Measurements from ENCODE around the gene CENPX.
A peak's percentile ranks its signal among the peaks of the same experiment; 100 is the strongest.
"Not testable (repeated sequence)": the region's sequence is repeated elsewhere in the genome, so short reads cannot be mapped to it uniquely, and the experiment has no call there.

CENPX gene

DNA sequence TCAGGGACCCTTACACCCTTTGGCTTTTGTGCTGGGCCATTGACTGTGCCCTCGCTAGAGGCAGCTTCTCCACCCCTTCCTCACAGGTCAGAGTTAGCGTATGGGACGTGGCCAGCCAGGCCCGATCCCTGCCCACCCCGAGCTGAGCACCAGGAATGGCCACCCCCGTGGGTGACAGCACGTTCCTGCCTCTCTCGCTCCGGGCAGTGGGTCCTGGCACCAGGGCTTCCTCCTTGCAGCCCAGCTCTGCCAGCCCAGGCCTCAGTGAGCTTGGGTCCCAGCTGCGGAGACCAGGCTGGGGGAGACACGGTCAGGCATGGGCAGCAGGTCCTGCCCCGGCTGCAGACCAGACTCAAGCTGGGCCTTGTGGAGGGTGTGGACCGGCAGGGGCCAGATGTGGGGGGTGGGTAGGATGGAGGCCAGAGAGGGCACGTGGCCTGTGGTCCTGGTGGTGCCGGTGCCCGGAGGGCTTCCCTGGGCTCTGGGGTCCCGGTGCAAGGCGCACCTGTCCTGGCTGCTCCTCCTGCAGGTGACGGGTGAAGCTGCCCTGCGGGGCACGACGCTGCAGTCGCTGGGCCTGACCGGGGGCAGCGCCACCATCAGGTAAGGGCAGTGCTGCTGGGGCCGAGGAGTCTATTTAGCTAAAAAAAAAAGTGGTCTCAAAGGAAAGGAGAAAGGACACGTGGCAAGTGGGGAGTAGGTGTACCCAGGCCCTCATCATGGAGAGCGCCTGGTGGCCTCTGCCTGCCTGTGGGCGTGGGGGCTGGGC, 27.0 kb downstream of the CENPX start:
- no peak for DNase-seq

DNA sequence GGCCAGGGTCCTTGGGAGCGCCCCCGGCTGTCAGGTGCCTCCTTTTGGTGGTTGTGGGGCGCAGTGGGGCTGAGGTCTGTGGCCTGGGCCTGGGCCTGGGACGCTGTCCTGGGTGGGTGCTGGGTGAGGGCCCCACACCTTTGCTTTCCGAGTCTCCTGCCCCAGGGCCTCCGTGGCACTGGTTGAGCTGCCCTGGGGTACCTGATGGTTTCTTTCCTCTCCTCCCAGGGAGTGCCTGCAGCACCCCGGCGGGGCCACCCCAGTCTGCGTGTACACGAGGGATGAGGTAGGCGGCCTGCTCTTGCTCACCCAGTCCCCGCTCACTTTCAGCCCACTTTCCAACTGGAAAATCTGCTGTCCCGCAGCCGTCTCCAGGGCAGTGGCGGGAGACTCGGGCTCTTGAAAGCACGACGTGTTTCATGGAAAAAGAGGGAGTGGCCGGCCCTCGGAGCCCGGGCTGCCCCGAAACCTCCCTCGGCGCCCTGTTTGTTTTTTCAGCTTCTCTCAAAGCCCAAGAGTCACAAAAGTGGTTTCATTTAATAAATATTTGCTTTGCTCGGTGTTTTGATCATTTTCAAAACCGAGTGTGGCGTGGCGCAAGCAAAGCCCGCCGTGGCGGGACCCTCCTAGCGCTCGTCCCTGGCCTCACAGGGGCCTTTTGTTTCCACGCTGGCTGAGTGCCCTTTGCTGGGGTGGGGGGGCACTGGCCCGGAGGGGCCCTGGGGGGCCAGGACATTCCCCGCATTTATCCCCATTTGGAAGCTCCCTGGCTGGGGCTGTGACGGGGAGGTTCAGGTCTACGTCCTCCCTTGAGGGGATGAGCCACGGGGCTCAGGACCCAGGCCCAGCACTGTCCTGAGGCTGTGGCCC, 27.9 kb downstream of the CENPX start:
- DNase-seq: no peak

DNA sequence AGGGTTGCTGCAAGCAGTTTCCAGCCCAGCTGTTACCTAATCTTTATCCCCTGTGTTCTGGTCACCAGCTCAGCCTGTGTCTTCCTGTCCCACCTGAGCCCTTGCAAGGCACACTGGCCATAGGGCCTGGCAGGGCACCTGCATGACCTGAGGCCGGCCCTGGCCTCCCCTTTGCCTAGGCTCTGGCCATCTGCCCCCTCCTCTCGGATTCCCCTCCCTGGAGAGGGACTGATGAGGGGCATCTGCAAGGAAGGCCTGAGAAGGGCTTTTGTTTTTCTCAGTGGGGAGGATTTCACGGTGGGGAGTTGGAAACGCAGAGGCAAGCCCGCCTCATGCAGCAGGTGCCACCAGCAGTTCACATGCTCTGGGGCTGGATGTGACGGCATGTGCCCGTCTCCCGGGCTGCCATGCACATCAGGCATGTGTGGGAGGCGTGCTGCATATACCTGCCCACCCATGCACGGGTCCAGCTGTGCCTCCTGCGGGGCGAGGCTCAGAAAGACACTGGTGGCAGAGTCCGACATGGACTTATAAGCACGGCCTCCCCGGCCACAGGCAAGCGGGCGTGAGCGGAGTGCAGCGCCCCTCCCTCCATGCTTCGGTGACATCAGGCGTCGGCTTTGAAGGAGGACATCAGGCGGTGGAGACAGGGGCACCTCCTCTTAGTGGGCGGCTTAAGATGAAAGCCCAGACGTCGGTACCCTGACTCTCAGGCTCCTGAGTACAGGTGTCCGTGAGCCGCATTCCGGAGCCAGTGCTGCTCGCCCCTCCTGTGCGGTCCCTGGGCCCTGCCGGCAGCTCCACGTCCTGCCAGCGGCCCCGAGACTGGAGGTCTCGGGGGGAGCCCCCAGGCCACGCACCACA, 28.7 kb downstream of the CENPX start:
- DNase-seq: no peak

GRCh38 chr17:81992306-81993102, 30.2 kb downstream of the CENPX start:
- DNase-seq: no peak

DNA sequence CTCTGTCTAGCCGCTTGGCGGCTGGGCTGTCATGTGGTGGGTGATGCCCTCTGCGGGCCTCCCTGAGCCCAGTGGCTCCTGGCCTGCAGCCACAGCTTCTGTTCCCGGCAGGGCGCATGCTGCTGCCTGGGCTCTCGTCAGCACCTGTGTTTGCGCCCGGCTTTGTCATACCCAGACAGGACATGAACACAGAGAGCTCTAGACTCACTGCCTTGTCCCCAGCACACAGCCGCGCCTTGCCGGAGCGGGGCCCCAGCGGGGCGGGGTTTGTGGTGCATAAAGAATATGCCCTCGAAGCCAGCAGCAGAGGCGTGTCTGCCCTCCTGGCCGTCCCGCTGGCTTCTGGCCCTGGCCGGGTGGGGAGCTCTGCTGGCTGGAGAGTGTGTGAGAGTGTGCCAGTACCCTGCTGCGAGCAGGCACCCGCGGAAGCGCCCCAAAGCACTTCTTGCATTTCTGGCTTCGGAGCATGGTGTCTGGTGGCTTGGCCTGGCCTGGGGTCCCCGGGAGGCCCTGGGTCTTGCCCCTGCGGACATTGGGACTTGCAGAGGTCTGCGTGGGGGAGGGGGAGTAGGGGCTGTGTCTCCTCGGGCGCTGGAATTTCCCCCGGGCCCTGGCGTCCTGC, 30.9 kb downstream of the CENPX start:
- DNase-seq: no peak

DNA sequence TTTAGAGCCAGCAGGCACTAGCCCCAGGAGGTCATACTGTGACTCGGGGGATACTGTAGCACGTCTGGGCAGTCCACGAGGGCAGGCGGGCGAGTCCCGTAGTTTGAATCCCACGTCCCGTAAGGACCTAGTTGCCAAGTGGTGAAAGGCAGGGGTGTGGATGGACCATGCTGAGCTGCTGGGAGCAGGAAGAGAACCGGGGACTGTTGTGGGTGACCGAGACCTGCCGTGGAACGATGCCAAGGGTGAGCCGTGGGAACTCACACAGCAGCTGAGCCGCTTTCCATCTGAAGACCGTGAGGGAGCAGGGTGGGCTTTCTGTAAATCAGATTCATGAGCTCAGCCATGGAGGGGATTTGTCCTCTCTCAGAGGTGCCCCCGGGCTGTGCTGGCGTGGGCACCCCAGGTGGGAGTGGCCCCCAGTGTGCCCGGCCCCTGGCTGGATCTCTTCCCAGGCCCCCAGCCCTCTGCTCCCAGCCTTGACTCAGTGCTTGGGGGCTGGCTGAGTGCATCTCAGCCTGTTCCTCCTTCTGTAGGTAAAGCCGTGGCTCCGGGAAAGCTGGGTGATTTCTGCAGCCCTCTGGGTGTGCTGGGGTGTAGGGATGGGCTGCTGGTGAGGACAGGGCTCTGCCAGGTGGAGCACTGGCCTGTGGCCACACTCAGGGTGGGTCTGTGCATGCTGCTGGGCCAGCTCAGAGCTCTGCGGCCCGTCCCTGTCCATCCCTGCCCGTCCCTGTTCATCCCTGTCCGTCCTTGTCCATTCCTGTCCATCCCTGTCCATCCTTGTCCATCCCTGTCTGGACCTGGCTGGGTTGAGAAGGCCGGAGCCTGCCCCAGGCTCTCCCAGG, 31.6 kb downstream of the CENPX start:
- no peak for DNase-seq

DNA sequence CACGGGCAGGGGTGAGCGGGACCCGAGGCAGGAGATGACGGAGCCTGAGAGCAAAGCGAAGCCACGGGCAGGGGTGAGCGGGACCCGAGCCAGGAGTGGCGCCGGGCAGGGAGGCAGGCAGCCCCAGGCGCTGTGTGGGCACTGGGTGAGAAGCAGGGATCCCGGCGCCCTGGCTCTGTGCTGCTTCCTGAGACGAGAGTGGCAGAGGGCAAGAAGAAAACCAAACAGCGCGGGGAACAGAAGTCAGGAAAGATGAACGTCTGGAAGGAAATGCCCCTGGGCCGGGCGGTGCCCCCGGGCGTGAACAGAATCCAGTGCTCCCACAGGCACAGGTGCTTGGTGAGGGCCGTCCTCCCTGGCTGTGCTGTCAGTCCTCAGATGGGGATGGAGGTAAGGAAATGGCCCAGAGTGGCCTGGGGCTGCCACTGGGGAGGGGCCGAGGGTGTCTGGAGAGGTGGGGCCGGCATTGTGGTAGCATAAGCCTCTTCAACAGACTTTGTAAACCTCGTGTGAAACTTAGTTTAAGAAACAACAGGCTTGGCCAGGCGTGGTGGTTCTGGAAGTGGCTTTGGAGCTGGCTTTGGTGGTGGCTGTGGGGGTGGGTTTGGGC, 35.4 kb downstream of the CENPX start:
- no peak for DNase-seq

- no peak for DNase-seq
Measured at GRCh38 chr17:81986606-81987005, 36.1 kb downstream of the CENPX start.

DNA sequence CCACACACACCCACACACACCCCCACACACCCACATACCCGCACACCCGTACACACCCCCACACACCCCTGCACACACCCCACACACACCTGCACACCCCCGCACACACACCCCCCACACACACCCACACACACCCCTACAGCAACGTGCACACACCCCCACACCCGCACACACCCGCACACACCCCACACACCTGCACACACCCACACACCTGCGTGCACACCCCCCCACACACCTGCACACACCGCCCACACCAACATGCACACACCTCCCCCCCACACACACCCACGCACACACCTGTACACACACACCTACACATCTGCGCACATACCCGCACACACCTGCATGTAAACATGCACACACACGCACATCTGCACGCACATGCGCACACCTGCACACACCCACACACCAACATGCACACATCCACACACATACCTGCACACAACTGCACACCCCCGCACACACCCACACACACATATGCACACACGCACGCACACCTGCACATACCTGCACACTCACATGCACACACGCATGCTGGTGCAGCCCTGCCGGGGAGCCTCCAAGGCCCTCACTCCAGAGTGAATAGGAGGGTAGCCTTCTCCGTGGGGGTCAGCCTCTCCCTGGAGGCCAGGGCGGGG, 37.8 kb downstream of the CENPX start:
- DNase-seq: no peak

GRCh38 chr17:81983639-81984373, 38.9 kb downstream of the CENPX start:
- peak; percentile 16 for DNase-seq

DNA sequence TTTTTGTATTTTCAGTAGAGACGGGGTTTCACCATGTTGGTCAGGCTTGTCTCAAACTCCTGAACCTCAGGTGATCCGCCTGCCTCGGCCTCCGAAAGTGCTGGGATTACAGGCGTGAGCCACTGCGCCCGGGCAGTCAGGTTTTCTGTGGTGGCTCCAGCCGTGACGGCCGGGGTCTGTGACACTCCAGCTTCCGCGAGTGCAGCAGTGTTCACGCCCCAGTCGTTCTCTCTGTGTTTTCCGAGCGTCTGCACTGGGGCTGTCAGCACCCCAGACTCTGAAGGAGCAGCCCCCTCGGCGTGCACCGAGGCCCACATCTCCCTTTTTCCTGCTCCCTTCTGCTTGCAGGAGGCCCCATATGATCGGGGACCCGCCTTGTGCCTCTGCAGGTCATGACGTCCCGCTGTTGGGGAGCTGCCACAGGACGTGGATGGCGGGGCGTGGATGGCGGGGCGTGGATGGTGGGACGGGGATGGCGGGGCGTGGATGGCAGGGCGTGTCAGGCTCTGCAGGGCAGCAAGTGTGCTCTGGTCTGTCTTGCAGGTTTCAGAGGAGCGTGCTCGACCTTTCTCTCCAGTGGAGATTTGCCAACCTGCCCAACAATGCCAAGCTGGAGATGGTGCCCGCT, 39.6 kb downstream of the CENPX start:
- no peak for DNase-seq

- DNase-seq: not testable (repeated sequence)
Measured at GRCh38 chr17:81981511-81981910, 41.2 kb downstream of the CENPX start.

DNA sequence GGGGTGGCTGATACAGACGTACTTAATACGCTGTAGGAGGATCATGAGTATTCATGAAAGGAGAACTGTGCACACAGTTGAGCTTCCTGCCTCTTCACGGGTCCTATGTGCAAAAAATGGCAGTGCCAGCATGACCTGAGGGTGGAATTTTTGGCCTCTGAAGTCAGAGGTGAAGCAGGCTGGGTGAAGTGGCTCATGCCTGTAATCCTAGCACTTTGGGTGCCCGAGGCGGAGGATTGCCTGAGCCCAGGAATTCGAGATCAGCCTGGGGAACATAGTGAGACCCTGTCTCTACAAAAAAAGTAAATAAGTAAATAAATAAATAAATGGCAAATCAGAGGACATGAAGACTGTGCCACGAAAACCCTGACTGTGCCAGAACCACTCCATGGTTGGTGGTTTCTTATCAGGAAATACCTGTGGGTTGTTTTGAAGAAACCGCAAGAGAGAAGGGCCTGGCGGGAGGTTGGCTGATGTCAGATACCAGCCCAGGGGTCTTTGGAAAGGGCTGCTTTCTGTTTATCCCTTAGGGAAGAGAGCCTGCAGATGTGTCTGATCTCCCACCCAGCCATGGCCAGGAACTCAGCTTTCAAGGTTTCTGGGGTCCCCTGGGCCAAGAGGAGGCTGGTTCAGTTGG, 41.9 kb downstream of the CENPX start:
- peak; percentile 8 for DNase-seq

DNA sequence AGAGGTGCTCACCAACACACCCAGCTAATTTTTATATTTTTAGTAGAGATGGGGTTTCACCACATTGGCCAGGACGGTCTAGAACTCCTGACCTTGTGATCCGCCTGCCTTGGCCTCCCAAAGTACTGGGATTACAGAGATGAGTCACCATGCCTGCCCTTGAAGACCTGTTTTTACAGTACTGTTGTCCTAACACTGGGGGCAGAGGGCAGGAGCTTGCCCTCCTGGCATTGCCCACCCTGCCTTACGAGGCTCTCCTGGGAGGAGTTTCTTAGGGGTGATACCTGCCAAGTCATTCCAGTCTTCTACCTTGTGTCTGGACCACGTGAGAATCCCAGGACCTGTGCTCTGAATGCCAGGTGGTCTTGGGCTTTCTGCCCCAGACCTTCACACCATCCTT, 42.6 kb downstream of the CENPX start:
- no peak for DNase-seq

DNA sequence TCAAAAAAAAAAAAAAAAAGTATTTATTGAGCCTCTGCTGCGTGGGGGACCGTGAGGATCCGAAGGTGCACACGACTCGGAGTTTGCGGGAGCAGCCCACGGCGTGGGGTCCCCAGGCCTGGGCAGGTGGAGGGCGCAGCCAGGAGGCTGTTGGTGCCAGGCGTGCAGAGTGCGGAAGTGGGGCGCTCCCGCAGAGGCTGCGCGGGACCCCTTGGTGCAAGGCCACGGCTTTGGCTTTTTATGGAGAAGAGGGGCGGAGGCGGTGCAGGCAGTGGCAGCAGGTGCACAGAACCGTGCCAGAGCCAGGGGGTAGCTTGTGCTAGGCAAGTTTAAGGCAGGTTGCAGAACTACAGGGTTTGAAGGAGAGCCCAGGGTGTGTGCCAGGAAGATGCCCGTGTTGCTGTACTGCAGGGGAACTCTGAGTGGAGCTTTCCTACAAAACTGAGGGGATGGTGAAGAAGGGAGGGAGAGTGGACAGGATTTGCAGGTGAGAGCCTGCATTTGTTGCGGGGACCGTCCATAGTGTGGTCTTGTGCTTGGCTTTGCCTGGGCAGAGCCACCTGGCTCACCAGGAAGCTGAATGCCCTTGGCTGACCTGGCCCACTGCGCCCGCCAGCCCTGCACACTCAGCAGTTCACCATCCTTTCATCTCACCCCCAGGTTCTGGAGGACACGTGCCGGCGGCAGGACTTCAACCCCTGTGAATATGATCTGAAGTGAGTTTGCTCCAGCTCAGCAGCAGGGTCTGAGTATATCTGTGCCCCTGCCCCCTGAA, 44.0 kb downstream of the CENPX start:
- DNase-seq: no peak

- peak; percentile 93 for DNase-seq
Measured at GRCh38 chr17:81977211-81977808, 45.4 kb downstream of the CENPX start, which contains the start of gene ASPSCR1. Gene ASPSCR1, plus strand, starts transcription at chr17:81977629. Its CDS starts 18 bp downstream, at chr17:81977647.
